GM12878 (cell line): ENCODE results near the gene METTL9. TPM values are rescaled to one million over a fixed set of nuclear protein-coding genes. Genes with fewer than 3 reads are reported as not detected.

ENCODE experiments used
- ATAC-seq: fragments of 200-7000 bp; cut with Tn5 transposase; 3 replicates; pipeline ENCODE4 v1.9.1; 2020; ENCODE audit warnings: mild to moderate bottlenecking, moderate library complexity
- BruUV-seq: library from RNA; stranded (reverse); fragments of 400-500 nt; replicated peaks from 2 replicates; lab custom pipeline; 2021; lab: Mats Ljungman, UMichigan
- CTCF ChIA-PET: fragments of 300-600 bp; sonication (Branson Sonifier 250); formaldehyde crosslinking; extraction: SDS; loops from one replicate; lab custom pipeline; 2021; ENCODE audit warnings: inconsistent platforms; lab: Yijun Ruan, JAX
- POLR2A ChIA-PET: fragments of 350-600 bp; formaldehyde crosslinking; extraction: SDS; loops from one replicate; lab custom pipeline; 2021; ENCODE audit warnings: inconsistent platforms; lab: Charles Lee
- RAD21 ChIA-PET: fragments of 300-600 bp; sonication (Branson Sonifier 250); formaldehyde crosslinking; loops from one replicate; lab custom pipeline; 2023; ENCODE audit warnings: antibody characterized with exemption; ENCODE audit not compliant: unreplicated experiment; lab: Charles Lee
- SMC1A ChIA-PET: fragments of 300-600 bp; sonication (Branson Sonifier 250); formaldehyde crosslinking; loops from one replicate; lab custom pipeline; 2023; ENCODE audit not compliant: unreplicated experiment, uncharacterized antibody; lab: Charles Lee
- DNase-seq: peaks from one replicate; pipeline ENCODE4 v3.0.0-alpha.2; 2011; ENCODE audit warnings: low read depth, low spot score
- FAIRE-seq: peaks from 3 replicates; lab custom pipeline; 2011; peaks lifted over from hg19 to GRCh38; lab: Jason Lieb, UNC
- H2AFZ ChIP-seq: 2 replicates; pipeline ENCODE4 v1.6.0; 2011; ENCODE audit warnings: low read depth, low read length, control low read depth; ENCODE audit not compliant: control insufficient read depth
- H3K27ac ChIP-seq: 2 replicates; pipeline ENCODE4 v1.5.1; 2011; ENCODE audit warnings: control low read depth; ENCODE audit not compliant: control insufficient read depth, insufficient read depth
- H3K27me3 ChIP-seq, 2 experiments: replicated peaks in 1 of 2; 2 replicates each; pipeline versions ENCODE4 v1.6.0 to v1.6.1; 2011; ENCODE audit warnings: low read length in 1 of 2; ENCODE audit not compliant: control insufficient read depth in 2 of 2, insufficient read depth in 2 of 2
- H3K36me3 ChIP-seq, 2 experiments: 2 replicates each; pipeline ENCODE4 v1.5.1; 2011; ENCODE audit warnings: low read length in 1 of 2; ENCODE audit not compliant: control insufficient read depth in 2 of 2, insufficient read depth in 2 of 2
- H3K4me1 ChIP-seq: 2 replicates; pipeline ENCODE4 v1.6.1; 2011; ENCODE audit warnings: mild to moderate bottlenecking, low read length, moderate library complexity, mixed read lengths; ENCODE audit not compliant: control insufficient read depth, insufficient read depth
- H3K4me2 ChIP-seq: 2 replicates; pipeline ENCODE4 v1.6.0; 2011; ENCODE audit warnings: control low read depth; ENCODE audit not compliant: control insufficient read depth, insufficient read depth
- H3K4me3 ChIP-seq: fragments of 200-600 bp; sonication (generic); 2 replicates; pipeline ENCODE4 v1.5.1; 2016
- H3K79me2 ChIP-seq: 2 replicates; pipeline ENCODE4 v1.6.0; 2011; ENCODE audit warnings: low read length; ENCODE audit not compliant: control insufficient read depth, insufficient read depth
- H3K9ac ChIP-seq: 2 replicates; pipeline ENCODE4 v1.8.0; 2011; ENCODE audit warnings: low read length, control low read depth, mixed read lengths; ENCODE audit not compliant: control insufficient read depth, insufficient read depth
- H3K9me3 ChIP-seq: replicated peaks from 3 replicates; pipeline ENCODE4 v1.5.1; 2011; ENCODE audit warnings: mild to moderate bottlenecking, low read length; ENCODE audit not compliant: control insufficient read depth, insufficient read depth
- H4K20me1 ChIP-seq: 2 replicates; pipeline ENCODE4 v1.6.0; 2011; ENCODE audit not compliant: control insufficient read depth, insufficient read depth
- BACH1 ChIP-seq: fragments of 450-650 bp; IDR thresholded peaks from 2 replicates; pipeline ENCODE4 v1.6.1; 2017; ENCODE audit warnings: mild to moderate bottlenecking, borderline replicate concordance
- CREB1 ChIP-seq: IDR thresholded peaks from 2 replicates; pipeline ENCODE4 v1.6.1; 2012; ENCODE audit warnings: low read depth, mild to moderate bottlenecking, inconsistent platforms
- IKZF1 ChIP-seq: fragments of 450-650 bp; conservative IDR thresholded peaks from 2 replicates; pipeline ENCODE4 v1.6.1; 2017; ENCODE audit warnings: antibody characterized with exemption, mild to moderate bottlenecking
- IRF5 ChIP-seq: fragments of 450-650 bp; IDR thresholded peaks from 2 replicates; pipeline ENCODE4 v1.6.1; 2017; ENCODE audit warnings: borderline replicate concordance
- JUNB ChIP-seq: IDR thresholded peaks from 2 replicates; pipeline ENCODE4 v1.6.1; 2016; ENCODE audit warnings: antibody characterized with exemption, mild to moderate bottlenecking
- KDM1A ChIP-seq: fragments of 200-600 bp; sonication (generic); IDR thresholded peaks from 2 replicates; pipeline ENCODE4 v1.6.1; 2016; ENCODE audit warnings: borderline replicate concordance
- PKNOX1 ChIP-seq: fragments of 450-650 bp; IDR thresholded peaks from 2 replicates; pipeline ENCODE4 v1.6.1; 2016; ENCODE audit warnings: mild to moderate bottlenecking
- POLR2A ChIP-seq: IDR thresholded peaks from 2 replicates; pipeline ENCODE4 v1.6.1; 2011; ENCODE audit warnings: low read depth, mild to moderate bottlenecking, low read length
- SIX5 ChIP-seq: IDR thresholded peaks from 2 replicates; pipeline ENCODE4 v1.6.1; 2011; ENCODE audit warnings: mild to moderate bottlenecking, low read depth, low read length, moderate library complexity; ENCODE audit not compliant: severe bottlenecking
- TARDBP ChIP-seq: IDR thresholded peaks from 2 replicates; pipeline ENCODE4 v1.6.1; 2016; ENCODE audit warnings: borderline replicate concordance
- YY1 ChIP-seq: IDR thresholded peaks from 2 replicates; pipeline ENCODE4 v1.6.1; 2011; ENCODE audit warnings: low read depth, mild to moderate bottlenecking, low read length
- ZNF217 ChIP-seq: fragments of 450-650 bp; IDR thresholded peaks from 2 replicates; pipeline ENCODE4 v1.6.1; 2017; ENCODE audit warnings: antibody characterized with exemption, mild to moderate bottlenecking
- ZNF622 ChIP-seq: fragments of 450-650 bp; IDR thresholded peaks from 2 replicates; pipeline ENCODE4 v1.6.1; 2017; ENCODE audit warnings: mild to moderate bottlenecking, inconsistent platforms
- ZNF687 ChIP-seq: fragments of 450-650 bp; IDR thresholded peaks from 2 replicates; pipeline ENCODE4 v1.6.1; 2017; ENCODE audit warnings: mild to moderate bottlenecking, moderate library complexity
- ZSCAN29 ChIP-seq: fragments of 450-650 bp; IDR thresholded peaks from 2 replicates; pipeline ENCODE4 v1.6.1; 2017; ENCODE audit warnings: mild to moderate bottlenecking, moderate library complexity
- WGBS: methylation state at CpG from one replicate; pipeline ENCODE4 v1.1.6; 2016; ENCODE audit warnings: low lambda C conversion rate; ENCODE audit not compliant: insufficient replicate concordance, insufficient coverage; ENCODE audit errors: missing lambda C conversion rate; 5-methylcytosine and 5-hydroxymethylcytosine counted together
- in situ Hi-C: fragments of 300-500 bp; cut with MboI; formaldehyde crosslinking; loops from 9 replicates; pipeline ENCODE4 v1.14.3; 2018; ENCODE audit warnings: mixed read lengths
- intact Hi-C: fragments of 100-400 bp; cut with micrococcal nuclease; formaldehyde crosslinking; loops from one replicate; pipeline ENCODE4 v1.14.2; 2022; ENCODE audit not compliant: unreplicated experiment
- polyA plus RNA-seq, 11 experiments: library from polyadenylated mRNA; depleted of rRNA in 4 of 11; unstranded in 6 of 11; stranded (reverse) in 5 of 11; fragments of >200 nt; fragmentation: Nextera tagmentation in 4 of 11; fragmentation: Illumina TruSeq in 1 of 11; extraction: Ambion mirVana in 4 of 11; extraction: Trizol in 1 of 11; gene quantifications; 1 replicate in 1 of 11; 2 replicates in 10 of 11; pipeline versions ENCODE4 v1.2.1 to v1.2.3, GENCODE V29; 2011 to 2016; ENCODE audit warnings: inconsistent platforms in 2 of 11, missing spikeins in 2 of 11, low read depth in 1 of 11
- total RNA-seq, 4 experiments: library from RNA; depleted of rRNA in 3 of 4; stranded (reverse); fragments of >200 nt in 3 of 4; fragmentation: Illumina TruSeq in 1 of 4; extraction: Trizol in 1 of 4; gene quantifications; 2 replicates each; pipeline versions ENCODE4 v1.2.1 to v1.2.3, GENCODE V29; 2013 to 2021

Gene METTL9
- total and polyA plus RNA-seq, 10 of the 15 experiments (the other 5 are each of a cell fraction or from before 2014, with no cell fraction given): 19.4 to 119 (median 101) TPM

GRCh38 chr16:21617607-21618006 lies 18.2 kb downstream of the METTL9 start:
- in situ Hi-C loops: no loop called here
- POLR2A ChIA-PET: no interaction called here
- no TSS peak for BruUV-seq
- Histone ChIP-seq H3K9ac (no peak overlapping the region), H3K9me3 (no peaks in the 10 kb centered on the region)
- no peak for TF ChIP-seq ZNF687
- TF ChIP-seq ZNF217: no peak
- TF ChIP-seq IKZF1: no peak
- no peak for TF ChIP-seq ZNF622
- TF ChIP-seq SIX5: no peak
- TF ChIP-seq BACH1: peak; percentile 45; the same call in 1 of the 2 replicates
- no peak for TF ChIP-seq YY1
- no peak for TF ChIP-seq CREB1
- TF ChIP-seq JUNB: no peak
- no peak for TF ChIP-seq TARDBP
- no peak for TF ChIP-seq ZSCAN29
- peak; percentile 86 for TF ChIP-seq PKNOX1
- TF ChIP-seq IRF5: no peak
- no peak for TF ChIP-seq POLR2A
- no peak for TF ChIP-seq KDM1A
- TF ChIP-seq, all 136 proteins: peak for 2
- WGBS: 76% methylated on average over 3 of the region's 3 CpGs
- ChIA-PET RAD21 (no interaction called here), CTCF (interaction anchor here (1.4 kb wide), 1 partner anchor 48 kb away, joined by 4 read pairs; no protein-coding TSS in a partner anchor), SMC1A (interaction anchor here (0.8 kb wide), 1 partner anchor 21 kb away, joined by 4 read pairs; no protein-coding TSS in a partner anchor)
- Histone ChIP-seq H2AFZ (no peak overlapping the region), H4K20me1 (no peaks in the 10 kb centered on the region), H3K27ac (no peak overlapping the region), H3K36me3 (no peaks in the 10 kb centered on the region; a peak in 2 of 4 replicates), H3K4me2 (0 out of 2 replicates have a peak overlapping the region, but pooled peaks have one; percentile 17), H3K4me3 (no peak overlapping the region), H3K27me3 (no peaks in the 10 kb centered on the region), H3K79me2 (no peaks in the 10 kb centered on the region; the same call in none of the 2 replicates), H3K4me1 (peaks cover 5% of the 10 kb centered on the region; the same call in 1 of the 2 replicates)
- intact Hi-C loops: no loop called here
- peak; percentile 48 for ATAC-seq
- DNase-seq: peak; percentile 5
- no peak for FAIRE-seq
